Colonic mucosa (tissue), 4 donors: Measurements from ENCODE around the gene MAZ. TPM values are rescaled to one million over a fixed set of nuclear protein-coding genes. Genes with fewer than 3 reads are reported as not detected.
"Not testable (repeated sequence)": the region's sequence is repeated elsewhere in the genome, so short reads cannot be mapped to it uniquely, and the experiment has no call there.

ENCODE experiments used
- DNase-seq: peaks from one replicate; pipeline ENCODE4 v3.0.0-alpha.2; 2020
- H3K27ac ChIP-seq: fragments of 200-600 bp; one replicate; pipeline ENCODE4 v1.8.0; 2021
- H3K27me3 ChIP-seq: fragments of 200-600 bp; one replicate; pipeline ENCODE4 v1.8.0; 2021
- H3K36me3 ChIP-seq: fragments of 200-600 bp; one replicate; pipeline ENCODE4 v1.8.0; 2021
- H3K4me1 ChIP-seq: fragments of 200-600 bp; one replicate; pipeline ENCODE4 v1.8.0; 2021; ENCODE audit warnings: mild to moderate bottlenecking
- H3K4me3 ChIP-seq: fragments of 200-600 bp; one replicate; pipeline ENCODE4 v1.8.0; 2021
- H3K9ac ChIP-seq, 2 donors: one replicate each; pipeline ENCODE4 v1.7.0; 2013; ENCODE audit warnings: control low read depth in 2 of 2, low read depth in 2 of 2, low read length in 2 of 2
- H3K9me3 ChIP-seq: fragments of 200-600 bp; one replicate; pipeline ENCODE4 v1.8.0; 2021
- CTCF ChIP-seq: fragments of 200-600 bp; IDR thresholded peaks from one replicate; pipeline ENCODE4 v1.8.0; 2022; ENCODE audit warnings: antibody characterized with exemption, mild to moderate bottlenecking
- intact Hi-C: fragments of 100-400 bp; cut with DNase I; formaldehyde crosslinking; loops from one replicate; pipeline ENCODE4 v1.14.1; 2022
- total RNA-seq, 2 donors: library from RNA; stranded (reverse); fragmentation: NEBNext Ultra II Directional in 1 of 2; extraction: Animal tissue kit (Norgen Biotek cat#: 25700) in 1 of 2; gene quantifications; one replicate each; pipeline ENCODE4 v1.2.1, GENCODE V29; 2021
- donor health status: healthy.
- donor health status: DM: no; HTN: no; CAD: no.
- donor health status: DM: no; HTN: no; CAD: no.

MAZ gene
- total RNA-seq, 2 donors from 2014 or later, result 286 to 441 TPM

GRCh38 chr16:29789775-29790182 is 16.6 kb upstream of the MAZ start:
- H3K9ac ChIP-seq, result peak overlapping the region; percentile 65 to 96
- no peak for TF ChIP-seq CTCF
- H3K27me3 ChIP-seq, result no peaks in the 10 kb centered on the region
- H3K27ac ChIP-seq, result peak overlapping the region; percentile 83
- H3K4me1 ChIP-seq, result no peaks in the 10 kb centered on the region
- no peak for DNase-seq
- intact Hi-C loops, result no loop called here
- H3K4me3 ChIP-seq, result peak overlapping the region; percentile 78
- H3K9me3 ChIP-seq, result no peaks in the 10 kb centered on the region
- no peaks in the 10 kb centered on the region for H3K36me3 ChIP-seq

GRCh38 chr16:29790183-29790948 is 16.0 kb upstream of the MAZ start, which contains the start of gene KIF22:
TSS of gene KIF22 (plus strand) at chr16:29790751. CDS start at chr16:29790760, 9 bp downstream.
- peak; percentile 100 for DNase-seq
- Histone ChIP-seq H3K36me3 (no peaks in the 10 kb centered on the region), H3K27me3 (no peaks in the 10 kb centered on the region), H3K27ac (peak within 1 kb of the TSS; percentile 83), H3K4me1 (no peaks in the 10 kb centered on the region), H3K4me3 (peak within 1 kb of the TSS; percentile 78), H3K9me3 (no peaks in the 10 kb centered on the region), H3K9ac (peak within 1 kb of the TSS; percentile 86 to 96)
- intact Hi-C loops, result no loop called here
- peak; percentile 73 for TF ChIP-seq CTCF

- DNase-seq, result no peak
- peak overlapping the region; percentile 78 for H3K4me3 ChIP-seq
- intact Hi-C loops, result no loop called here
Measured at GRCh38 chr16:29790949-29791844, 15.1 kb upstream of the MAZ start.

GRCh38 chr16:29791845-29792807 is 14.2 kb upstream of the MAZ start:
- Histone ChIP-seq H3K9ac (peak overlapping the region in 1 of 2 donors; percentile 38), H3K4me1 (no peaks in the 10 kb centered on the region), H3K27me3 (no peaks in the 10 kb centered on the region), H3K36me3 (no peaks in the 10 kb centered on the region), H3K9me3 (no peaks in the 10 kb centered on the region), H3K27ac (no peak overlapping the region), H3K4me3 (peak overlapping the region; percentile 78)
- TF ChIP-seq CTCF, result no peak
- intact Hi-C loops, result no loop called here
- no peak for DNase-seq

More at GRCh38 chr16:29790949-29791844, 15.1 kb upstream of the MAZ start:
- Histone ChIP-seq H3K9me3 (no peaks in the 10 kb centered on the region), H3K36me3 (no peaks in the 10 kb centered on the region), H3K4me1 (no peaks in the 10 kb centered on the region), H3K27me3 (no peaks in the 10 kb centered on the region), H3K27ac (peak overlapping the region; percentile 24), H3K9ac (peak overlapping the region; percentile 86 to 93)
- TF ChIP-seq CTCF, result no peak

- H3K36me3 ChIP-seq, H3K27me3 ChIP-seq, intact Hi-C loops, H3K9ac ChIP-seq, H3K9me3 ChIP-seq, H3K4me1 ChIP-seq, H3K4me3 ChIP-seq, DNase-seq, H3K27ac ChIP-seq: not testable (repeated sequence)
Measured at GRCh38 chr16:29793153-29793552, 13.2 kb upstream of the MAZ start.
